Activated CD4-positive, alpha-beta memory T cell treated with anti-CD3 and anti-CD28 coated beads, Interleukin-2, amount 10 ng/mL, durations not matched to agents 7 days and 5 days (primary cell): ENCODE results near the gene C13orf46. TPM values are rescaled to one million over a fixed set of nuclear protein-coding genes. Genes with fewer than 3 reads are reported as not detected.
A peak's percentile ranks its signal among the peaks of the same experiment; 100 is the strongest.
"Not testable (repeated sequence)": the region's sequence is repeated elsewhere in the genome, so short reads cannot be mapped to it uniquely, and the experiment has no call there.

Experiments used
- CTCF ChIA-PET: fragments of 350-600 bp; sonication (Branson Sonifier 250); formaldehyde crosslinking; loops from one replicate; lab custom pipeline; 2021; ENCODE audit warnings: antibody characterized with exemption, inconsistent platforms; lab: Charles Lee
- POLR2A ChIA-PET: fragments of 350-600 bp; sonication (Branson Sonifier 250); formaldehyde crosslinking; loops from one replicate; lab custom pipeline; 2021; ENCODE audit warnings: antibody characterized with exemption; lab: Charles Lee
- DNase-seq: peaks from one replicate; pipeline ENCODE4 v3.0.0-alpha.2; 2020
- H3K27ac Mint-ChIP-seq: one replicate; pipeline ENCODE4 v1.8.0; 2021; ENCODE audit warnings: mild to moderate bottlenecking, mixed read lengths
- H3K27me3 Mint-ChIP-seq: one replicate; pipeline ENCODE4 v1.8.0; 2021; ENCODE audit warnings: mixed read lengths
- H3K36me3 Mint-ChIP-seq: one replicate; pipeline ENCODE4 v1.8.0; 2021; ENCODE audit warnings: low read depth, mixed read lengths
- H3K4me1 Mint-ChIP-seq: one replicate; pipeline ENCODE4 v1.8.0; 2021; ENCODE audit warnings: mixed read lengths
- H3K4me3 Mint-ChIP-seq: one replicate; pipeline ENCODE4 v1.8.0; 2021; ENCODE audit warnings: mild to moderate bottlenecking, mixed read lengths
- H3K9me3 Mint-ChIP-seq: one replicate; pipeline ENCODE4 v1.8.0; 2021; ENCODE audit warnings: mixed read lengths
- total RNA-seq, 2 experiments: library from RNA; stranded (reverse); gene quantifications; one replicate each; pipeline ENCODE4 v1.2.3, GENCODE V29; 2021

The C13orf46 gene
- total RNA-seq, 2 experiments from 2014 or later = 2.5 to 2.9 TPM

- Mint-ChIP-seq H3K9me3 (peaks cover 6% of the 10 kb centered on the region), H3K4me1 (no peaks in the 10 kb centered on the region), H3K27me3 (peaks cover 26% of the 10 kb centered on the region), H3K36me3 (no peaks in the 10 kb centered on the region), H3K27ac (no peak overlapping the region), H3K4me3 (no peak overlapping the region)
- no peak for DNase-seq
- CTCF ChIA-PET = no interaction called here
- POLR2A ChIA-PET = no interaction called here
These were observed 55.3 kb downstream of the C13orf46 start for GRCh38 chr13:113918580-113918979.

- H3K9me3 Mint-ChIP-seq = peaks cover 6% of the 10 kb centered on the region
- no peak overlapping the region for H3K27ac Mint-ChIP-seq
- no peaks in the 10 kb centered on the region for H3K4me1 Mint-ChIP-seq
- ChIA-PET CTCF (interaction anchor here (0.8 kb wide), 1 partner anchor 186 kb away, joined by 3 read pairs; no protein-coding TSS in a partner anchor), POLR2A (no interaction called here)
- no peaks in the 10 kb centered on the region for H3K36me3 Mint-ChIP-seq
- DNase-seq = peak; percentile 1
- H3K27me3 Mint-ChIP-seq = peaks cover 30% of the 10 kb centered on the region
- H3K4me3 Mint-ChIP-seq = no peak overlapping the region
These were observed 56.1 kb downstream of the C13orf46 start for GRCh38 chr13:113917594-113918371.

GRCh38 chr13:113917096-113917495 is 56.8 kb downstream of the C13orf46 start:
- no peaks in the 10 kb centered on the region for H3K36me3 Mint-ChIP-seq
- POLR2A ChIA-PET = no interaction called here
- CTCF ChIA-PET = interaction anchor here (0.8 kb wide), 1 partner anchor 186 kb away, joined by 3 read pairs; no protein-coding TSS in a partner anchor
- no peak overlapping the region for H3K4me3 Mint-ChIP-seq
- peaks cover 34% of the 10 kb centered on the region for H3K27me3 Mint-ChIP-seq
- H3K27ac Mint-ChIP-seq = no peak overlapping the region
- H3K4me1 Mint-ChIP-seq = peaks cover 2% of the 10 kb centered on the region
- peak; percentile 9 for DNase-seq
- peaks cover 6% of the 10 kb centered on the region for H3K9me3 Mint-ChIP-seq

GRCh38 chr13:113916330-113916815 is 57.5 kb downstream of the C13orf46 start:
- Mint-ChIP-seq H3K27me3 (peaks cover 31% of the 10 kb centered on the region), H3K4me3 (no peak overlapping the region), H3K36me3 (no peaks in the 10 kb centered on the region), H3K4me1 (peaks cover 2% of the 10 kb centered on the region), H3K9me3 (no peaks in the 10 kb centered on the region), H3K27ac (no peak overlapping the region)
- ChIA-PET CTCF (no interaction called here), POLR2A (no interaction called here)
- DNase-seq = peak; percentile 12

GRCh38 chr13:113915786-113916329 is 58.0 kb downstream of the C13orf46 start:
- no peaks in the 10 kb centered on the region for H3K36me3 Mint-ChIP-seq
- CTCF ChIA-PET = no interaction called here
- no peak overlapping the region for H3K4me3 Mint-ChIP-seq
- H3K4me1 Mint-ChIP-seq = peaks cover 2% of the 10 kb centered on the region
- H3K27me3 Mint-ChIP-seq = peaks cover 36% of the 10 kb centered on the region
- POLR2A ChIA-PET = no interaction called here
- no peaks in the 10 kb centered on the region for H3K9me3 Mint-ChIP-seq
- H3K27ac Mint-ChIP-seq = no peak overlapping the region
- peak; percentile 9 for DNase-seq

GRCh38 chr13:113915012-113915763 is 58.7 kb downstream of the C13orf46 start:
- Mint-ChIP-seq H3K9me3 (no peaks in the 10 kb centered on the region), H3K4me1 (peaks cover 2% of the 10 kb centered on the region), H3K36me3 (no peaks in the 10 kb centered on the region), H3K27me3 (peaks cover 41% of the 10 kb centered on the region), H3K27ac (no peak overlapping the region), H3K4me3 (no peak overlapping the region)
- ChIA-PET POLR2A (no interaction called here), CTCF (no interaction called here)
- peak; percentile 3 for DNase-seq

GRCh38 chr13:113914333-113915011 is 59.4 kb downstream of the C13orf46 start:
- no peak overlapping the region for H3K27ac Mint-ChIP-seq
- H3K4me3 Mint-ChIP-seq = no peak overlapping the region
- peaks cover 2% of the 10 kb centered on the region for H3K4me1 Mint-ChIP-seq
- no peaks in the 10 kb centered on the region for H3K36me3 Mint-ChIP-seq
- POLR2A ChIA-PET = no interaction called here
- no peaks in the 10 kb centered on the region for H3K9me3 Mint-ChIP-seq
- CTCF ChIA-PET = no interaction called here
- peaks cover 43% of the 10 kb centered on the region for H3K27me3 Mint-ChIP-seq
- peak; percentile 7 for DNase-seq

- H3K27me3 Mint-ChIP-seq = peaks cover 49% of the 10 kb centered on the region
- CTCF ChIA-PET, H3K9me3 Mint-ChIP-seq, H3K4me3 Mint-ChIP-seq, POLR2A ChIA-PET, H3K4me1 Mint-ChIP-seq, H3K27ac Mint-ChIP-seq, H3K36me3 Mint-ChIP-seq: not testable (repeated sequence)
- DNase-seq = peak; percentile 8
These were observed 60.0 kb downstream of the C13orf46 start for GRCh38 chr13:113913838-113914237.

- H3K4me3 Mint-ChIP-seq, H3K36me3 Mint-ChIP-seq, H3K27ac Mint-ChIP-seq, DNase-seq, H3K4me1 Mint-ChIP-seq, CTCF ChIA-PET, H3K9me3 Mint-ChIP-seq, POLR2A ChIA-PET: not testable (repeated sequence)
- peaks cover 52% of the 10 kb centered on the region for H3K27me3 Mint-ChIP-seq
These were observed 60.5 kb downstream of the C13orf46 start for GRCh38 chr13:113913408-113913807.

- CTCF ChIA-PET = no interaction called here
- no peak overlapping the region for H3K4me3 Mint-ChIP-seq
- peaks cover 58% of the 10 kb centered on the region for H3K27me3 Mint-ChIP-seq
- no peaks in the 10 kb centered on the region for H3K9me3 Mint-ChIP-seq
- no peaks in the 10 kb centered on the region for H3K36me3 Mint-ChIP-seq
- no peak overlapping the region for H3K27ac Mint-ChIP-seq
- DNase-seq = no peak
- peaks cover 4% of the 10 kb centered on the region for H3K4me1 Mint-ChIP-seq
- POLR2A ChIA-PET = no interaction called here
These were observed 61.3 kb downstream of the C13orf46 start for GRCh38 chr13:113912596-113912995.

- no peak overlapping the region for H3K27ac Mint-ChIP-seq
- peaks cover 44% of the 10 kb centered on the region for H3K27me3 Mint-ChIP-seq
- H3K4me1 Mint-ChIP-seq = peaks cover 4% of the 10 kb centered on the region
- H3K36me3 Mint-ChIP-seq = no peaks in the 10 kb centered on the region
- ChIA-PET POLR2A (no interaction called here), CTCF (no interaction called here)
- no peaks in the 10 kb centered on the region for H3K9me3 Mint-ChIP-seq
- no peak for DNase-seq
- no peak overlapping the region for H3K4me3 Mint-ChIP-seq
These were observed 66.0 kb downstream of the C13orf46 start for GRCh38 chr13:113907635-113908617.

GRCh38 chr13:113906571-113906970 is 67.3 kb downstream of the C13orf46 start:
- DNase-seq = no peak
- H3K27ac Mint-ChIP-seq = no peak overlapping the region
- CTCF ChIA-PET = no interaction called here
- POLR2A ChIA-PET = no interaction called here
- H3K9me3 Mint-ChIP-seq = no peaks in the 10 kb centered on the region
- no peak overlapping the region for H3K4me3 Mint-ChIP-seq
- no peaks in the 10 kb centered on the region for H3K36me3 Mint-ChIP-seq
- peaks cover 2% of the 10 kb centered on the region for H3K4me1 Mint-ChIP-seq
- H3K27me3 Mint-ChIP-seq = peaks cover 35% of the 10 kb centered on the region
